Breast epithelium (tissue), 4 donors: ENCODE data around the gene NCOA6. TPM values are rescaled to one million over a fixed set of nuclear protein-coding genes. Genes with fewer than 3 reads are reported as not detected.
"Not testable (repeated sequence)": the region's sequence is repeated elsewhere in the genome, so short reads cannot be mapped to it uniquely, and the experiment has no call there.

ENCODE experiments used
- DNase-seq, 2 donors: peaks; one replicate each; pipeline ENCODE4 v3.0.0-alpha.2; 2019; ENCODE audit warnings: low spot score in 2 of 2
- H3K27ac ChIP-seq, 2 donors: fragments of 200-600 bp; sonication (generic) in 1 of 2; one replicate each; pipeline ENCODE4 v1.5.1; 2016 to 2019; ENCODE audit warnings: mild to moderate bottlenecking in 1 of 2
- H3K27me3 ChIP-seq, 2 donors: fragments of 200-600 bp; sonication (generic) in 1 of 2; one replicate each; pipeline versions ENCODE4 v1.5.1 to v1.6.0; 2017 to 2019; ENCODE audit warnings: control low read depth in 1 of 2, mild to moderate bottlenecking in 1 of 2
- H3K36me3 ChIP-seq: fragments of 200-600 bp; one replicate; pipeline ENCODE4 v1.5.1; 2019
- H3K4me1 ChIP-seq, 2 donors: fragments of 200-600 bp; sonication (generic); one replicate each; pipeline ENCODE4 v1.5.1; 2016 to 2019; ENCODE audit warnings: control low read depth in 1 of 2
- H3K4me3 ChIP-seq, 3 donors: fragments of 200-600 bp; sonication (generic); 1 replicate in 2 of 3; 2 replicates in 1 of 3; pipeline ENCODE4 v1.5.1; 2016 to 2019; ENCODE audit warnings: mild to moderate bottlenecking in 3 of 3, moderate library complexity in 2 of 3
- H3K9me3 ChIP-seq, 2 donors: fragments of 200-600 bp; sonication (generic) in 1 of 2; one replicate each; pipeline ENCODE4 v1.5.1; 2016 to 2019; ENCODE audit warnings: control low read depth in 1 of 2
- CTCF ChIP-seq, 3 donors: fragments of 450-650 bp; IDR thresholded peaks; one replicate each; pipeline ENCODE4 v1.5.1; 2016 to 2017; ENCODE audit warnings: antibody characterized with exemption in 3 of 3, mild to moderate bottlenecking in 3 of 3, moderate library complexity in 3 of 3
- POLR2A ChIP-seq: fragments of 450-650 bp; IDR thresholded peaks from one replicate; pipeline ENCODE4 v1.6.1; 2016; ENCODE audit warnings: antibody characterized with exemption, mild to moderate bottlenecking, moderate library complexity
- POLR2AphosphoS5 ChIP-seq, 3 donors: sonication (generic); formaldehyde crosslinking; IDR thresholded peaks; one replicate each; pipeline ENCODE4 v1.6.1; 2017; ENCODE audit warnings: antibody characterized with exemption in 3 of 3
- intact Hi-C: fragments of 100-400 bp; cut with DNase I; formaldehyde crosslinking; loops from one replicate; pipeline ENCODE4 v1.15.1; 2023; ENCODE audit warnings: low total_unique reads
- total RNA-seq, 3 donors: library from RNA; depleted of rRNA; stranded (reverse); fragments of >200 nt; gene quantifications; one replicate each; pipeline ENCODE4 v1.1.0, GENCODE V29; 2016

Gene NCOA6
- total RNA-seq, 3 donors from 2014 or later = 20.0 to 20.6 (median 20.3) TPM

GRCh38 chr20:34729416-34729815, 96.0 kb downstream of the NCOA6 start:
- no peaks in the 10 kb centered on the region for H3K36me3 ChIP-seq
- TF ChIP-seq CTCF (IDR thresholded peaks at IDR 0.05) = no peak
- no peak for TF ChIP-seq POLR2A
- TF ChIP-seq POLR2AphosphoS5 (IDR thresholded peaks at IDR 0.05) = no peak
- intact Hi-C loops = loop anchor here (5.0 kb wide), 1 partner anchor 632 kb away; no protein-coding TSS in a partner anchor
- no peak for DNase-seq
- no peaks in the 10 kb centered on the region for H3K9me3 ChIP-seq
- no peaks in the 10 kb centered on the region for H3K27me3 ChIP-seq
- no peak overlapping the region for H3K4me3 ChIP-seq
- H3K27ac ChIP-seq = no peak overlapping the region
- H3K4me1 ChIP-seq = no peaks in the 10 kb centered on the region

GRCh38 chr20:34724172-34724571, 101.3 kb downstream of the NCOA6 start:
- intact Hi-C loops = no loop called here
- TF ChIP-seq POLR2AphosphoS5 (IDR thresholded peaks at IDR 0.05) = no peak
- Histone ChIP-seq H3K27me3 (no peaks in the 10 kb centered on the region), H3K9me3 (no peaks in the 10 kb centered on the region), H3K4me1 (no peaks in the 10 kb centered on the region), H3K27ac (no peak overlapping the region), H3K36me3 (no peaks in the 10 kb centered on the region), H3K4me3 (no peak overlapping the region)
- no peak for DNase-seq

- H3K4me1 ChIP-seq, DNase-seq, H3K4me3 ChIP-seq, H3K36me3 ChIP-seq, H3K27ac ChIP-seq, H3K9me3 ChIP-seq, H3K27me3 ChIP-seq, intact Hi-C loops: not testable (repeated sequence)
Measured at GRCh38 chr20:34722560-34722959, 102.9 kb downstream of the NCOA6 start.

- DNase-seq = no peak
- Histone ChIP-seq H3K27me3 (no peaks in the 10 kb centered on the region), H3K36me3 (no peaks in the 10 kb centered on the region), H3K4me3 (no peak overlapping the region), H3K27ac (no peak overlapping the region), H3K9me3 (no peaks in the 10 kb centered on the region), H3K4me1 (no peaks in the 10 kb centered on the region)
- TF ChIP-seq POLR2A (no peak), POLR2AphosphoS5 (IDR thresholded peaks at IDR 0.05) (no peak), CTCF (IDR thresholded peaks at IDR 0.05) (no peak)
- intact Hi-C loops = no loop called here
Measured at GRCh38 chr20:34720266-34720665, 105.2 kb downstream of the NCOA6 start.

- not testable (repeated sequence) for H3K36me3 ChIP-seq
Measured at GRCh38 chr20:34719242-34720017, 106.0 kb downstream of the NCOA6 start.

GRCh38 chr20:34717230-34718095, 108.0 kb downstream of the NCOA6 start:
- TF ChIP-seq POLR2AphosphoS5 (IDR thresholded peaks at IDR 0.05) (no peak), CTCF (IDR thresholded peaks at IDR 0.05) (no peak), POLR2A (no peak)
- no peaks in the 10 kb centered on the region for H3K27me3 ChIP-seq
- DNase-seq = no peak
- no peaks in the 10 kb centered on the region for H3K9me3 ChIP-seq
- no peaks in the 10 kb centered on the region for H3K4me1 ChIP-seq
- intact Hi-C loops = no loop called here
- no peak overlapping the region for H3K27ac ChIP-seq
- peaks cover 5% of the 10 kb centered on the region for H3K36me3 ChIP-seq
- H3K4me3 ChIP-seq = no peak overlapping the region

More at GRCh38 chr20:34719242-34720017, 106.0 kb downstream of the NCOA6 start:
- DNase-seq, H3K4me3 ChIP-seq, H3K4me1 ChIP-seq, H3K27me3 ChIP-seq, H3K9me3 ChIP-seq, H3K27ac ChIP-seq, intact Hi-C loops: not testable (repeated sequence)
